K562 (cell line): Measurements from ENCODE around the gene PROK1. TPM values are rescaled to one million over a fixed set of nuclear protein-coding genes. Genes with fewer than 3 reads are reported as not detected.
A peak's percentile ranks its signal among the peaks of the same experiment; 100 is the strongest.

Source experiments
- ARID3A ChIP-seq: IDR thresholded peaks from 2 replicates; pipeline ENCODE4 v1.6.1; 2012; ENCODE audit warnings: low read depth, low read length, improper control_type of control experiment, borderline replicate concordance
- CBX5 ChIP-seq: IDR thresholded peaks from 2 replicates; pipeline ENCODE4 v1.6.1; 2014; ENCODE audit warnings: low read depth, borderline replicate concordance
- CCAR2 ChIP-seq: fragments of 200-400 bp; formaldehyde crosslinking; IDR thresholded peaks from 2 replicates; pipeline ENCODE4 v1.6.1; 2017; ENCODE audit warnings: mild to moderate bottlenecking, low read depth, low read length
- CHCHD3 ChIP-seq: fragments of 250-450 bp; sonication (Bioruptor Pico); IDR thresholded peaks from 2 replicates; pipeline ENCODE4 v2.1.2; 2022; ENCODE audit warnings: mild to moderate bottlenecking
- HNRNPL ChIP-seq: fragments of 200-400 bp; formaldehyde crosslinking; IDR thresholded peaks from 2 replicates; pipeline ENCODE4 v1.6.1; 2017; ENCODE audit warnings: low read depth, mild to moderate bottlenecking, low read length
- HNRNPLL ChIP-seq: fragments of 200-400 bp; formaldehyde crosslinking; IDR thresholded peaks from 2 replicates; pipeline ENCODE4 v1.6.1; 2017; ENCODE audit warnings: low read length, low read depth, mild to moderate bottlenecking; ENCODE audit not compliant: poor library complexity, severe bottlenecking
- HOXB6 ChIP-seq: fragments of 250-450 bp; sonication (Bioruptor Pico); IDR thresholded peaks from 2 replicates; pipeline ENCODE4 v1.5.1; 2022; ENCODE audit warnings: mild to moderate bottlenecking, borderline replicate concordance
- KAT2B ChIP-seq: IDR thresholded peaks from one replicate; pipeline ENCODE4 v1.6.1; 2012; ENCODE audit warnings: low read depth, mild to moderate bottlenecking, control low read depth, inconsistent platforms, low read length, moderate library complexity
- KAT8 ChIP-seq: fragments of 450-650 bp; IDR thresholded peaks from 2 replicates; pipeline ENCODE4 v1.6.1; 2016; ENCODE audit warnings: low read depth, mild to moderate bottlenecking
- MBD1 ChIP-seq: fragments of 250-450 bp; sonication (Bioruptor Pico); IDR thresholded peaks from 2 replicates; pipeline ENCODE4 v1.8.0; 2022; ENCODE audit warnings: inconsistent platforms
- MYC ChIP-seq, 2 experiments: fragments of 250-450 bp in 1 of 2; sonication (Bioruptor Pico) in 1 of 2; IDR thresholded peaks; 2 replicates each; pipeline versions ENCODE4 v1.5.1 to v1.6.1; 2012 to 2021; ENCODE audit warnings: low read depth in 2 of 2, borderline replicate concordance in 1 of 2, improper control_type of control experiment in 1 of 2, low read length in 1 of 2, mild to moderate bottlenecking in 1 of 2, moderate library complexity in 1 of 2
- PTTG1 ChIP-seq: fragments of 450-650 bp; IDR thresholded peaks from 2 replicates; pipeline ENCODE4 v1.6.1; 2016; ENCODE audit warnings: low read depth, mild to moderate bottlenecking, missing genetic modification characterization, missing compliant biosample characterization
- TAF7 ChIP-seq: fragments of 450-650 bp; IDR thresholded peaks from 2 replicates; pipeline ENCODE4 v1.6.1; 2016; ENCODE audit warnings: missing genetic modification characterization, missing compliant biosample characterization
- TEAD4 ChIP-seq, 2 experiments: sonication (generic) in 1 of 2; formaldehyde crosslinking in 1 of 2; IDR thresholded peaks; 2 replicates each; pipeline versions ENCODE4 v1.6.1 to v1.8.0; 2012 to 2022; ENCODE audit warnings: borderline replicate concordance in 1 of 2, inconsistent platforms in 1 of 2, low read length in 1 of 2, mild to moderate bottlenecking in 1 of 2, missing genetic modification reagents in 1 of 2
- ZFP1 ChIP-seq: fragments of 450-650 bp; formaldehyde crosslinking; IDR thresholded peaks from 2 replicates; pipeline ENCODE4 v1.4.0; 2020; ENCODE audit warnings: mild to moderate bottlenecking, mixed read lengths
- ZHX1 ChIP-seq: fragments of 150-350 bp; conservative IDR thresholded peaks from 2 replicates; pipeline ENCODE4 v1.6.1; 2014; ENCODE audit warnings: low read length
- ZNF584 ChIP-seq: fragments of 200-800 bp; sonication (Bioruptor generic); IDR thresholded peaks from 2 replicates; pipeline ENCODE4 v1.6.1; 2016; ENCODE audit warnings: low read depth, mild to moderate bottlenecking, missing genetic modification characterization, missing compliant biosample characterization
- polyA plus RNA-seq, 8 experiments: library from polyadenylated mRNA; depleted of rRNA in 4 of 8; stranded (reverse) in 5 of 8; unstranded in 3 of 8; fragments of >200 nt; fragmentation: Nextera tagmentation in 2 of 8; fragmentation: Illumina TruSeq in 1 of 8; extraction: Ambion mirVana in 2 of 8; extraction: Trizol in 1 of 8; gene quantifications; 2 replicates each; pipeline versions ENCODE4 v1.2.1 to v1.2.3, GENCODE V29; 2011 to 2014; ENCODE audit warnings: inconsistent platforms in 1 of 8, missing spikeins in 1 of 8
- total RNA-seq, 7 experiments: library from RNA; depleted of rRNA in 6 of 7; stranded (reverse); fragments of >200 nt in 6 of 7; fragmentation: Illumina TruSeq in 2 of 7; extraction: Trizol in 2 of 7; gene quantifications; 2 replicates each; pipeline versions ENCODE4 v1.2.1 to v1.2.3, GENCODE V29; 2011 to 2021; ENCODE audit warnings: low replicate concordance in 1 of 7

The PROK1 gene
- total and polyA plus RNA-seq, 9 of the 15 experiments (the other 6 are each of a cell fraction or from before 2014, with no cell fraction given), result 0.15 TPM; not detected in 8

- peak; percentile 88 for TF ChIP-seq ZHX1
- TF ChIP-seq HOXB6 (CRISPR knock-in tag), result no peak
- TF ChIP-seq ARID3A, result no peak
- TF ChIP-seq TAF7 (tag), result peak; percentile 89
- peak; percentile 88 for TF ChIP-seq HNRNPLL
- TF ChIP-seq CBX5, result peak; percentile 76; the same call in 1 of the 2 replicates
- TF ChIP-seq ZNF584 (CRISPR knock-in tag), result no peak
- no peak for TF ChIP-seq HNRNPL
- TF ChIP-seq MYC (IDR thresholded peaks at IDR 0.05; ENCODE audit: low read depth, low read length), result peak; percentile 95
- TF ChIP-seq MYC (CRISPR knock-in tag; IDR thresholded peaks at IDR 0.05; ENCODE audit: borderline replicate concordance, low read depth), result peak; percentile 71
- TF ChIP-seq PTTG1 (tag), result no peak
- no peak for TF ChIP-seq KAT2B
- TF ChIP-seq TEAD4 (IDR thresholded peaks at IDR 0.05; ENCODE audit: low read length), result no peak; the same call in 1 of the 2 replicates
- peak; percentile 82; the same call in 1 of the 2 replicates for TF ChIP-seq TEAD4 (CRISPR knock-in tag; IDR thresholded peaks at IDR 0.05; ENCODE audit: borderline replicate concordance)
- TF ChIP-seq MBD1 (CRISPR knock-in tag), result no peak
- TF ChIP-seq ZFP1 (CRISPR knock-in tag), result no peak
- no peak for TF ChIP-seq KAT8
- TF ChIP-seq CCAR2, result no peak
- 0 out of 2 replicates have a peak, but pooled peaks have one; percentile 55 for TF ChIP-seq CHCHD3 (CRISPR knock-in tag)
Observed at GRCh38 chr1:110407260-110408210, 43.4 kb upstream of the PROK1 start, which contains the start of gene LAMTOR5 (continued).
